GM12878 (cell line): ENCODE measurements around the gene PUM2.

Source experiments
- CREB1 ChIP-seq: IDR thresholded peaks from 2 replicates; pipeline ENCODE4 v1.6.1; 2012; ENCODE audit warnings: low read depth, mild to moderate bottlenecking, inconsistent platforms
- GABPA ChIP-seq: IDR thresholded peaks from 2 replicates; pipeline ENCODE4 v1.6.1; 2014; ENCODE audit warnings: antibody characterized with exemption, low read depth, mild to moderate bottlenecking, inconsistent platforms
- HDAC6 ChIP-seq: fragments of 200-600 bp; sonication (generic); IDR thresholded peaks from one replicate; pipeline ENCODE4 v1.8.0; 2017; ENCODE audit warnings: antibody characterized with exemption; ENCODE audit not compliant: unreplicated experiment
- KDM1A ChIP-seq: fragments of 200-600 bp; sonication (generic); IDR thresholded peaks from 2 replicates; pipeline ENCODE4 v1.6.1; 2016; ENCODE audit warnings: borderline replicate concordance
- MYC ChIP-seq: IDR thresholded peaks from 2 replicates; pipeline ENCODE4 v1.6.1; 2011; ENCODE audit warnings: mild to moderate bottlenecking, low read length, moderate library complexity, inconsistent platforms; ENCODE audit not compliant: insufficient read depth, insufficient replicate concordance, insufficient read length, severe bottlenecking
- NFIC ChIP-seq: IDR thresholded peaks from 2 replicates; pipeline ENCODE4 v1.6.1; 2012; ENCODE audit warnings: low read depth, mild to moderate bottlenecking, inconsistent platforms, low read length, moderate library complexity
- POLR2A ChIP-seq: IDR thresholded peaks from 2 replicates; pipeline ENCODE4 v1.6.1; 2011; ENCODE audit warnings: low read depth, mild to moderate bottlenecking, low read length
- TCF3 ChIP-seq: IDR thresholded peaks from 2 replicates; pipeline ENCODE4 v1.6.1; 2012; ENCODE audit warnings: low read depth, mild to moderate bottlenecking, low read length, borderline replicate concordance; ENCODE audit not compliant: insufficient read depth
- ZNF207 ChIP-seq: fragments of 450-650 bp; IDR thresholded peaks from 2 replicates; pipeline ENCODE4 v1.6.1; 2014; ENCODE audit warnings: antibody characterized with exemption, mild to moderate bottlenecking, borderline replicate concordance
- TF ChIP-seq, protein P1 (sequence below), 3 experiments: IDR thresholded peaks in 2 of 3; conservative IDR thresholded peaks in 1 of 3; 2 replicates each; pipeline ENCODE4 v1.5.1; 2011; ENCODE audit warnings: low read depth in 3 of 3, low read length in 3 of 3, mild to moderate bottlenecking in 3 of 3, control low read depth in 2 of 3, moderate library complexity in 2 of 3, inconsistent platforms in 1 of 3, mixed read lengths in 1 of 3; ENCODE audit not compliant: control insufficient read depth in 2 of 3, insufficient read depth in 1 of 3; ENCODE audit errors: extremely low read depth in 1 of 3
- TF ChIP-seq, protein P2 (sequence below): IDR thresholded peaks from 2 replicates; pipeline ENCODE4 v1.6.1; 2012; ENCODE audit warnings: low read length, inconsistent platforms

DNA sequence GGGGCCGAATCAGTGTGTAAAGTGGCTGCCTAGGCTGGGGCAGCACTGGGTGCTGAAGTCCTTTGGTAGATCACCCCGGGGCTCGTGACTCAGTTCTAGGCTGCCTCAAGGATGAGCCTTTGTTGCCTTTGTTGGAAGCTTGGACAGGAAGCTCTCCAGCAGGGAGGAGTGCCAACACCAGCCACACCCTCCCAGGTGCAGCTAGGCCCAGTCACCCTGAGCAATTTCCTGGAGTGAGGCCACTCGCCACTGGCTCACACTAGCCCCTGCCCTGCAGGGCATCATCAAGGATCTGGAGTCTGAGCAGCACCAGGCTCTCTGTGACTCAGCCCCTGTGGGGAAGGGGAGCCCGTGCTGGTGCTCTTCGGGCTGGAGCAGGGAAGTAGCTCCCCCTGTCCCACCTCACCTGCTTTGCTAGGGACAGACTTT, 119.0 kb downstream of the PUM2 start:
- TF ChIP-seq NFIC, result no peak
- TF ChIP-seq, protein P1, sequence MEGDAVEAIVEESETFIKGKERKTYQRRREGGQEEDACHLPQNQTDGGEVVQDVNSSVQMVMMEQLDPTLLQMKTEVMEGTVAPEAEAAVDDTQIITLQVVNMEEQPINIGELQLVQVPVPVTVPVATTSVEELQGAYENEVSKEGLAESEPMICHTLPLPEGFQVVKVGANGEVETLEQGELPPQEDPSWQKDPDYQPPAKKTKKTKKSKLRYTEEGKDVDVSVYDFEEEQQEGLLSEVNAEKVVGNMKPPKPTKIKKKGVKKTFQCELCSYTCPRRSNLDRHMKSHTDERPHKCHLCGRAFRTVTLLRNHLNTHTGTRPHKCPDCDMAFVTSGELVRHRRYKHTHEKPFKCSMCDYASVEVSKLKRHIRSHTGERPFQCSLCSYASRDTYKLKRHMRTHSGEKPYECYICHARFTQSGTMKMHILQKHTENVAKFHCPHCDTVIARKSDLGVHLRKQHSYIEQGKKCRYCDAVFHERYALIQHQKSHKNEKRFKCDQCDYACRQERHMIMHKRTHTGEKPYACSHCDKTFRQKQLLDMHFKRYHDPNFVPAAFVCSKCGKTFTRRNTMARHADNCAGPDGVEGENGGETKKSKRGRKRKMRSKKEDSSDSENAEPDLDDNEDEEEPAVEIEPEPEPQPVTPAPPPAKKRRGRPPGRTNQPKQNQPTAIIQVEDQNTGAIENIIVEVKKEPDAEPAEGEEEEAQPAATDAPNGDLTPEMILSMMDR (IDR thresholded peaks at IDR 0.05 in 2 of 3, conservative IDR thresholded peaks at IDR 0.05 in 1 of 3; ENCODE audit: control insufficient read depth in 2 of 3, extremely low read depth in 1 of 3, insufficient read depth in 1 of 3, low read depth in 3 of 3, low read length in 3 of 3), result no peak
- no peak for TF ChIP-seq ZNF207
- no peak for TF ChIP-seq HDAC6
- TF ChIP-seq POLR2A, result no peak
- no peak for TF ChIP-seq TCF3
- no peak for TF ChIP-seq GABPA
- TF ChIP-seq MYC, result no peak
- no peak for TF ChIP-seq CREB1
- TF ChIP-seq KDM1A, result no peak
- TF ChIP-seq, protein P2, sequence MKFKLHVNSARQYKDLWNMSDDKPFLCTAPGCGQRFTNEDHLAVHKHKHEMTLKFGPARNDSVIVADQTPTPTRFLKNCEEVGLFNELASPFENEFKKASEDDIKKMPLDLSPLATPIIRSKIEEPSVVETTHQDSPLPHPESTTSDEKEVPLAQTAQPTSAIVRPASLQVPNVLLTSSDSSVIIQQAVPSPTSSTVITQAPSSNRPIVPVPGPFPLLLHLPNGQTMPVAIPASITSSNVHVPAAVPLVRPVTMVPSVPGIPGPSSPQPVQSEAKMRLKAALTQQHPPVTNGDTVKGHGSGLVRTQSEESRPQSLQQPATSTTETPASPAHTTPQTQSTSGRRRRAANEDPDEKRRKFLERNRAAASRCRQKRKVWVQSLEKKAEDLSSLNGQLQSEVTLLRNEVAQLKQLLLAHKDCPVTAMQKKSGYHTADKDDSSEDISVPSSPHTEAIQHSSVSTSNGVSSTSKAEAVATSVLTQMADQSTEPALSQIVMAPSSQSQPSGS, result no peak
